Measurements from ENCODE around the gene ITGA8.

DNA sequence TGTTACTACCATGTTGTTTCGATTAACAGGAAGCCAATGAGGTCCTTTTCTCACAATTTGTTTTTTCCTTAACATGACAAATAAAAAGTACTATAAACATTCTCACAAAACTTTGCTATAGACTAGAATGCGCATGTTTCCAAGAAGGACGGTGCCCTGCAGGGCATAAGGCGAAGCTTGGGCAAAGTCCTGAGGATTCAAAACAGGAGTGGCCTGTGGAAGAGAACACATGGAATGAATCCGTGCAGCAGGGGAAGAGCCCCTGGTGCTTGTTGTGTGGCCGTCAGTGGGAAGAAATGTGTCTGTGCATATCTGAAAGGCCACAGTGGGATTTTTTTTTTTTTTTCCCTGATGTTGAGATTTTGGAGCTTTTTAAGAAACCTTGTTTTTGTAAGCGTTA, 67.6 kb downstream of the ITGA8 start:
- TF ChIP-seq, protein P1, sequence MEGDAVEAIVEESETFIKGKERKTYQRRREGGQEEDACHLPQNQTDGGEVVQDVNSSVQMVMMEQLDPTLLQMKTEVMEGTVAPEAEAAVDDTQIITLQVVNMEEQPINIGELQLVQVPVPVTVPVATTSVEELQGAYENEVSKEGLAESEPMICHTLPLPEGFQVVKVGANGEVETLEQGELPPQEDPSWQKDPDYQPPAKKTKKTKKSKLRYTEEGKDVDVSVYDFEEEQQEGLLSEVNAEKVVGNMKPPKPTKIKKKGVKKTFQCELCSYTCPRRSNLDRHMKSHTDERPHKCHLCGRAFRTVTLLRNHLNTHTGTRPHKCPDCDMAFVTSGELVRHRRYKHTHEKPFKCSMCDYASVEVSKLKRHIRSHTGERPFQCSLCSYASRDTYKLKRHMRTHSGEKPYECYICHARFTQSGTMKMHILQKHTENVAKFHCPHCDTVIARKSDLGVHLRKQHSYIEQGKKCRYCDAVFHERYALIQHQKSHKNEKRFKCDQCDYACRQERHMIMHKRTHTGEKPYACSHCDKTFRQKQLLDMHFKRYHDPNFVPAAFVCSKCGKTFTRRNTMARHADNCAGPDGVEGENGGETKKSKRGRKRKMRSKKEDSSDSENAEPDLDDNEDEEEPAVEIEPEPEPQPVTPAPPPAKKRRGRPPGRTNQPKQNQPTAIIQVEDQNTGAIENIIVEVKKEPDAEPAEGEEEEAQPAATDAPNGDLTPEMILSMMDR (IDR thresholded peaks at IDR 0.05): no peak
- no peak for TF ChIP-seq POLR2A (IDR thresholded peaks at IDR 0.05)

Data from ovary (tissue), 3 donors.